GM18907 (cell line): Measurements from ENCODE around the gene XPNPEP1.
A peak's percentile ranks its signal among the peaks of the same experiment; 100 is the strongest.

Source experiments
- ATAC-seq: cut with Tn5 transposase; IDR thresholded peaks from one replicate; pipeline ENCODE4 v1.9.1; 2021; ENCODE audit warnings: mild to moderate bottlenecking, moderate library complexity; ENCODE audit not compliant: unreplicated experiment

The XPNPEP1 gene

GRCh38 chr10:109922976-109923921, at the start of gene XPNPEP1:
TSS of gene XPNPEP1 (minus strand) at chr10:109923511. CDS start at chr10:109923433, 78 bp downstream.
- peak; percentile 96 for ATAC-seq

- no peak for ATAC-seq
Observed at GRCh38 chr10:109972372-109973001, 49.2 kb upstream of the XPNPEP1 start.

- no peak for ATAC-seq
Observed at GRCh38 chr10:109971634-109972033, 48.3 kb upstream of the XPNPEP1 start.

- ATAC-seq = no peak
Observed at GRCh38 chr10:109969760-109970346, 46.5 kb upstream of the XPNPEP1 start.

- no peak for ATAC-seq
Observed at GRCh38 chr10:109968953-109969759, 45.8 kb upstream of the XPNPEP1 start.

GRCh38 chr10:109967739-109968088, 44.4 kb upstream of the XPNPEP1 start:
- ATAC-seq = no peak

GRCh38 chr10:109966961-109967738, 43.8 kb upstream of the XPNPEP1 start:
- no peak for ATAC-seq

- no peak for ATAC-seq
Observed at GRCh38 chr10:109964318-109964717, 41.0 kb upstream of the XPNPEP1 start.

GRCh38 chr10:109963439-109963838, 40.1 kb upstream of the XPNPEP1 start:
- no peak for ATAC-seq

- ATAC-seq = no peak
Observed at GRCh38 chr10:109962247-109962646, 38.9 kb upstream of the XPNPEP1 start.

- no peak for ATAC-seq
Observed at GRCh38 chr10:109961174-109962001, 38.1 kb upstream of the XPNPEP1 start.

GRCh38 chr10:109960682-109961081, 37.4 kb upstream of the XPNPEP1 start:
- no peak for ATAC-seq

GRCh38 chr10:109959259-109960145, 36.2 kb upstream of the XPNPEP1 start:
- ATAC-seq = no peak

- no peak for ATAC-seq
Observed at GRCh38 chr10:109958059-109958458, 34.7 kb upstream of the XPNPEP1 start.

GRCh38 chr10:109957092-109957797, 33.9 kb upstream of the XPNPEP1 start:
- peak; percentile 97 for ATAC-seq

- peak; percentile 89 for ATAC-seq
Observed at GRCh38 chr10:109956454-109957091, 33.3 kb upstream of the XPNPEP1 start.

GRCh38 chr10:109953766-109954165, 30.5 kb upstream of the XPNPEP1 start:
- ATAC-seq = no peak
